A549 treated with Mapracorat at 1 μM for 4 hours (cell line): Measurements from ENCODE around the gene CR1L. TPM values are rescaled to one million over a fixed set of nuclear protein-coding genes. Genes with fewer than 3 reads are reported as not detected.

Experiments
- total RNA-seq: library from RNA; stranded (reverse); fragments of 200-300 nt; extraction: Qiagen RNA extraction; gene quantifications from 5 replicates; pipeline ENCODE4 v1.2.3, GENCODE V29; 2022

The CR1L gene
- total RNA-seq, result 0.40 TPM in 1 of 5 replicates, not detected in the others

DNA sequence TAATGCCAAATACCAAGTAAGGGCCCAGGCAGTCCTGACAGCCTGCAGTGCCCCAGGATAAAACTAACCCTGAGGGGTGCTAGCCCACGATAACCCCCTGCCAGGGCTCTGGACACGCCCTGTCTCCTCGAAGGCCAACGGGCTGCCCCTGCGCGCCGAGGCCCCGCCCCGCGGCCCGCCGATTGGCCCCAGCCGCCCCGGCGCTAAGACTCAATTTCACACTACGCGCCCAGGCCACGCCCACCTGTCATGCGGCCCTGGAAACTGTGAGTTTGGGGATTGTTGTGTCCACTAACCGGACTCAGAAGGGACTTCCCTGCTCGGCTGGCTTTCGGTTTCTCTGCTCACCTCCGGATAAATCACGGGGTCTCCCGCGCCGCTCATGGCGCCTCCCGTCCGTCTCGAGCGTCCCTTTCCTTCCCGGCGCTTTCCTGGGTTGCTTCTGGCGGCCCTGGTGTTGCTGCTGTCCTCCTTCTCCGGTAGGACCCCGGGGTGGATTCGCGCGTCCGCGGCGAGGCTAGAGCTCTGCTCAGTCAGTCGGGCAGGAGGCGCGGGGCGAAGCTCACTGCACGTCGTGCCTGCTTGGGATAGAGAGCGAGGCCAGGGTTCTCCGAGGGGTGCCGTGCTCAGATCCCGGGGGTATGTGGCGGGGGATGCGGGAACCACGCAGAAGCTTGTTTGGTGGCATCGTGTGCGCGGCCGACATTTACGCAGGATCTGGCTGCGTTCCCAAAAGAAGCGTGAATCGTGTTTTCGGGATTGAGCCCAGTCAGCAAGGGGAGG, at the start of gene CR1L:
TSS of gene CR1L (plus strand) at position 282 of the 783 bp plus-strand sequence. CDS start at position 383, 101 bp downstream.

GRCh38 chr1:207751790-207752455, 107.0 kb downstream of the CR1L start, which contains the start of gene CD46:
Gene CD46 (plus strand): TSS chr1:207752054. CDS start chr1:207752213, 159 bp downstream.

Other genes with a start within 250 kb of the CR1L start
- not detected in 5 replicates for gene CR2, start 190.8 kb upstream of the CR1L start, total RNA-seq
- gene CR1, start 149.0 kb upstream of the CR1L start, total RNA-seq, result not detected in 5 replicates
- gene CD46, start 106.9 kb downstream of the CR1L start, total RNA-seq, result 86.0 to 121 TPM (median 105 TPM) in 5 replicates